WTC11 (cell line): ENCODE data around the gene FHAD1. TPM values are rescaled to one million over a fixed set of nuclear protein-coding genes. Genes with fewer than 3 reads are reported as not detected.
"Not testable (repeated sequence)": the region's sequence is repeated elsewhere in the genome, so short reads cannot be mapped to it uniquely, and the experiment has no call there.

Experiments used
- ATAC-seq: fragments of 200-7000 bp; cut with Tn5 transposase; 2 replicates; pipeline ENCODE4 v1.10.0; 2021; ENCODE audit warnings: mild to moderate bottlenecking, moderate library complexity
- CTCF ChIA-PET: fragments of 300-600 bp; sonication (Branson Sonifier 250); formaldehyde crosslinking; loops from one replicate; lab custom pipeline; 2021; ENCODE audit warnings: antibody characterized with exemption; lab: Charles Lee
- POLR2A ChIA-PET: fragments of 350-600 bp; sonication (Branson Sonifier 250); formaldehyde crosslinking; loops from one replicate; lab custom pipeline; 2021; ENCODE audit warnings: antibody characterized with exemption; lab: Charles Lee
- DNase-seq: peaks from one replicate; pipeline ENCODE4 v3.0.0; 2021; ENCODE audit warnings: low spot score
- H3K27ac Mint-ChIP-seq: 2 replicates; pipeline ENCODE4 v1.8.0; 2021; ENCODE audit warnings: mixed read lengths
- H3K27me3 Mint-ChIP-seq: 2 replicates; pipeline ENCODE4 v1.8.0; 2021; ENCODE audit warnings: low read depth, mild to moderate bottlenecking, moderate library complexity, mixed read lengths
- H3K36me3 Mint-ChIP-seq: 2 replicates; pipeline ENCODE4 v1.8.0; 2021; ENCODE audit warnings: mixed read lengths
- H3K4me1 Mint-ChIP-seq: 2 replicates; pipeline ENCODE4 v1.8.0; 2022; ENCODE audit warnings: mixed read lengths
- H3K4me3 Mint-ChIP-seq: 2 replicates; pipeline ENCODE4 v1.8.0; 2021; ENCODE audit warnings: mild to moderate bottlenecking, moderate library complexity, mixed read lengths
- H3K9me3 Mint-ChIP-seq: 2 replicates; pipeline ENCODE4 v1.8.0; 2021; ENCODE audit warnings: mixed read lengths
- CREB1 ChIP-seq: sonication (generic); formaldehyde crosslinking; IDR thresholded peaks from 2 replicates; pipeline ENCODE4 v1.8.0; 2023; ENCODE audit warnings: mild to moderate bottlenecking, missing genetic modification reagents
- ETV6 ChIP-seq: sonication (generic); formaldehyde crosslinking; IDR thresholded peaks from 2 replicates; pipeline ENCODE4 v1.8.1; 2022; ENCODE audit warnings: mild to moderate bottlenecking, missing genetic modification reagents
- GABPB1 ChIP-seq: sonication (generic); formaldehyde crosslinking; IDR thresholded peaks from 2 replicates; pipeline ENCODE4 v1.8.1; 2023; ENCODE audit warnings: mild to moderate bottlenecking, missing genetic modification reagents
- GTF2I ChIP-seq: fragments of 250-450 bp; sonication (Bioruptor Pico); conservative IDR thresholded peaks from 2 replicates; pipeline ENCODE4 v1.4.0; 2021; ENCODE audit warnings: mild to moderate bottlenecking
- HMGXB4 ChIP-seq: sonication (generic); formaldehyde crosslinking; IDR thresholded peaks from 2 replicates; pipeline ENCODE4 v1.8.1; 2023; ENCODE audit warnings: mild to moderate bottlenecking, moderate library complexity, missing genetic modification reagents
- NFE2L1 ChIP-seq: sonication (generic); formaldehyde crosslinking; IDR thresholded peaks from 2 replicates; pipeline ENCODE4 v1.8.1; 2023; ENCODE audit warnings: missing genetic modification reagents
- NR2C2 ChIP-seq: sonication (generic); formaldehyde crosslinking; IDR thresholded peaks from 2 replicates; pipeline ENCODE4 v1.8.0; 2022; ENCODE audit warnings: mild to moderate bottlenecking, missing genetic modification reagents
- PREB ChIP-seq: sonication (generic); formaldehyde crosslinking; IDR thresholded peaks from 2 replicates; pipeline ENCODE4 v1.8.1; 2022; ENCODE audit warnings: mild to moderate bottlenecking, missing genetic modification reagents, moderate library complexity, borderline replicate concordance
- SMAD3 ChIP-seq: sonication (generic); formaldehyde crosslinking; IDR thresholded peaks from 2 replicates; pipeline ENCODE4 v1.8.0; 2022; ENCODE audit warnings: missing genetic modification reagents, mild to moderate bottlenecking, borderline replicate concordance
- TEAD4 ChIP-seq: sonication (generic); formaldehyde crosslinking; IDR thresholded peaks from 2 replicates; pipeline ENCODE4 v1.8.0; 2022; ENCODE audit warnings: mild to moderate bottlenecking, missing genetic modification reagents
- ZNF232 ChIP-seq: sonication (generic); formaldehyde crosslinking; IDR thresholded peaks from 2 replicates; pipeline ENCODE4 v1.8.0; 2022; ENCODE audit warnings: mild to moderate bottlenecking, missing genetic modification reagents
- ZNF423 ChIP-seq: fragments of 250-450 bp; sonication (Bioruptor Pico); IDR thresholded peaks from 2 replicates; pipeline ENCODE4 v2.1.2; 2022; ENCODE audit warnings: mild to moderate bottlenecking, moderate library complexity
- total RNA-seq: library from RNA; stranded (reverse); gene quantifications from 3 replicates; pipeline ENCODE4 v1.2.3, GENCODE V29; 2021
- TF ChIP-seq, protein P1 (sequence below): sonication (generic); formaldehyde crosslinking; IDR thresholded peaks from 2 replicates; pipeline ENCODE4 v1.8.0; 2022; ENCODE audit warnings: missing genetic modification reagents
- TF ChIP-seq, protein P2 (sequence below): fragments of 250-450 bp; sonication (Bioruptor Pico); conservative IDR thresholded peaks from 2 replicates; pipeline ENCODE4 v1.9.0; 2021; ENCODE audit warnings: mild to moderate bottlenecking

Gene FHAD1
- total RNA-seq, 1 experiment from 2014 or later: 3.0 TPM

DNA sequence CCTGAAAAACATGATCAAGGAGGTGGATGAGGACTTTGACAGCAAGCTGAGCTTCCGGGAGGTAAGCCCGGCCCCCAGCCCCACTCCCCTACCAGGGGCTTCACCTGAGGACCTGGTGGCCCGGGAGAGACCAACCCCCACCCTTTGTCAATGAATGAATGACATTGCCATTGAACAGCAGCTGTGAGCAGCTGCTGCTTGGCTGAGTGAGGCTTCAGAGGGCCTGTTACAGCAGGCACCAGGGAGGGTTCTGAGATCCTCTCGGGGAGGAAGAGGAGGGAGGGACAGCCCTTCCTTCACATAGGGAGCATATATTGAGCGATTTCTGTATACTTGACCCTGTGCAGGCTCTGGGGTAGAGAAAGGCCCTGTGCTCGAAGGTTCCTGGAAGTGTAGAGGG lies 178.9 kb downstream of the FHAD1 start:
- ChIA-PET POLR2A (no interaction called here), CTCF (interaction anchor here (0.6 to 1.6 kb wide), 3 partner anchors 22 to 315 kb away, joined by 3 to 8 read pairs (median 4); no protein-coding TSS in a partner anchor)
- H3K4me1 Mint-ChIP-seq: no peaks in the 10 kb centered on the region
- no peak for TF ChIP-seq CREB1 (CRISPR knock-in tag)
- no peaks in the 10 kb centered on the region; the same call in 1 of the 2 replicates for H3K27me3 Mint-ChIP-seq
- H3K27ac Mint-ChIP-seq: peak overlapping the region; percentile 61; the same call in 1 of the 2 replicates
- peaks cover 2% of the 10 kb centered on the region for H3K9me3 Mint-ChIP-seq
- DNase-seq (no peak), ATAC-seq (no peak)
- H3K36me3 Mint-ChIP-seq: peaks cover 2% of the 10 kb centered on the region
- H3K4me3 Mint-ChIP-seq: no peak overlapping the region

- no peak for ATAC-seq
- Mint-ChIP-seq H3K4me3 (no peak overlapping the region), H3K27me3 (no peaks in the 10 kb centered on the region), H3K27ac (peak overlapping the region; percentile 61; the same call in 1 of the 2 replicates), H3K4me1 (no peaks in the 10 kb centered on the region), H3K36me3 (no peaks in the 10 kb centered on the region), H3K9me3 (no peaks in the 10 kb centered on the region)
- POLR2A ChIA-PET: no interaction called here
- TF ChIP-seq HMGXB4 (CRISPR knock-in tag) (no peak), NFE2L1 (CRISPR knock-in tag) (no peak), TEAD4 (no peak), GTF2I (no peak), ZNF232 (CRISPR knock-in tag) (no peak), SMAD3 (CRISPR knock-in tag) (no peak), ZNF423 (CRISPR knock-in tag) (no peak), GABPB1 (no peak)
- TF ChIP-seq, protein P1, sequence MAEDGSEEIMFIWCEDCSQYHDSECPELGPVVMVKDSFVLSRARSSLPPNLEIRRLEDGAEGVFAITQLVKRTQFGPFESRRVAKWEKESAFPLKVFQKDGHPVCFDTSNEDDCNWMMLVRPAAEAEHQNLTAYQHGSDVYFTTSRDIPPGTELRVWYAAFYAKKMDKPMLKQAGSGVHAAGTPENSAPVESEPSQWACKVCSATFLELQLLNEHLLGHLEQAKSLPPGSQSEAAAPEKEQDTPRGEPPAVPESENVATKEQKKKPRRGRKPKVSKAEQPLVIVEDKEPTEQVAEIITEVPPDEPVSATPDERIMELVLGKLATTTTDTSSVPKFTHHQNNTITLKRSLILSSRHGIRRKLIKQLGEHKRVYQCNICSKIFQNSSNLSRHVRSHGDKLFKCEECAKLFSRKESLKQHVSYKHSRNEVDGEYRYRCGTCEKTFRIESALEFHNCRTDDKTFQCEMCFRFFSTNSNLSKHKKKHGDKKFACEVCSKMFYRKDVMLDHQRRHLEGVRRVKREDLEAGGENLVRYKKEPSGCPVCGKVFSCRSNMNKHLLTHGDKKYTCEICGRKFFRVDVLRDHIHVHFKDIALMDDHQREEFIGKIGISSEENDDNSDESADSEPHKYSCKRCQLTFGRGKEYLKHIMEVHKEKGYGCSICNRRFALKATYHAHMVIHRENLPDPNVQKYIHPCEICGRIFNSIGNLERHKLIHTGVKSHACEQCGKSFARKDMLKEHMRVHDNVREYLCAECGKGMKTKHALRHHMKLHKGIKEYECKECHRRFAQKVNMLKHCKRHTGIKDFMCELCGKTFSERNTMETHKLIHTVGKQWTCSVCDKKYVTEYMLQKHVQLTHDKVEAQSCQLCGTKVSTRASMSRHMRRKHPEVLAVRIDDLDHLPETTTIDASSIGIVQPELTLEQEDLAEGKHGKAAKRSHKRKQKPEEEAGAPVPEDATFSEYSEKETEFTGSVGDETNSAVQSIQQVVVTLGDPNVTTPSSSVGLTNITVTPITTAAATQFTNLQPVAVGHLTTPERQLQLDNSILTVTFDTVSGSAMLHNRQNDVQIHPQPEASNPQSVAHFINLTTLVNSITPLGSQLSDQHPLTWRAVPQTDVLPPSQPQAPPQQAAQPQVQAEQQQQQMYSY: no peak
- TF ChIP-seq, protein P2, sequence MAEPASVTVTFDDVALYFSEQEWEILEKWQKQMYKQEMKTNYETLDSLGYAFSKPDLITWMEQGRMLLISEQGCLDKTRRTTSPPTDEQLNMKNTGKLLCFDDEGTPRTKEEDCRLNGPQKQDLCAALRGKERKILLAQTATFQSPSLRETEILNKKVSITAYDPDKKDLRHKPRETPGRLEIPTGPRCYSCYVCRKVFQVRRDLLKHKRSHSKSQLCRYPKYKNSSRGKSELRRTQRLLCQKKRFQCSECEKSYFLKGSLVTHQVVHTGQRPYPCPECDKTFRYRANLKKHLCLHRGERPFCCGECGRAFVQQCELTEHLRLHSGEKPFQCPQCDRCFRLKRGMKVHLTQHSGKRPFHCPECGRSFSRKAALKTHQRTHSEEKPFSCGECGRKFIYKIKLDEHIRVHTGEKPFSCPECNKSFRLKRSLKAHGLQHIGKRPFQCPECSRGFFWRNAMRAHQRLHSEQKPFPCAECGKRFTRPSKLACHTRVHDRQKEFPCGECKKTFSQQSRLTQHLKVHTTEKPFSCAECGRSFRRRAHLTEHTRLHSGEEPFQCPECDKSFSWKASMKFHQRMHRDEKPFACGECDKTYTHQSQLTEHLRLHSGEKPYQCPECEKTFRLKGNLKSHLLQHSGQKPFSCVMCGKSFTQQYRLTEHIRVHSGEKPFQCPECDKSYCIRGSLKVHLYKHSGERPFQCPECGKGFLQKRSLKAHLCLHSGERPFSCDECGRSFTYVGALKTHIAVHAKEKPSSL: no peak
- CTCF ChIA-PET: interaction anchor here (0.5 to 1.6 kb wide), 4 partner anchors 20 to 316 kb away, joined by 3 to 8 read pairs (median 4); no protein-coding TSS in a partner anchor
- DNase-seq: no peak
Measured at GRCh38 chr1:15426492-15427279, 179.7 kb downstream of the FHAD1 start.

- Mint-ChIP-seq H3K9me3 (no peaks in the 10 kb centered on the region), H3K4me3 (no peak overlapping the region), H3K27me3 (no peaks in the 10 kb centered on the region), H3K4me1 (no peaks in the 10 kb centered on the region), H3K27ac (no peak overlapping the region), H3K36me3 (no peaks in the 10 kb centered on the region)
- DNase-seq (no peak), ATAC-seq (no peak)
- POLR2A ChIA-PET: interaction anchor here (0.6 kb wide), 1 partner anchor 171 kb away, joined by 4 read pairs; no protein-coding TSS in a partner anchor
- CTCF ChIA-PET: interaction anchor here (1.6 kb wide), 1 partner anchor 104 kb away, joined by 8 read pairs; no protein-coding TSS in a partner anchor
- TF ChIP-seq NR2C2 (CRISPR knock-in tag) (no peak), ETV6 (CRISPR knock-in tag) (no peak), PREB (CRISPR knock-in tag) (no peak)
Measured at GRCh38 chr1:15427280-15427666, 180.2 kb downstream of the FHAD1 start.

GRCh38 chr1:15428252-15428651 lies 181.2 kb downstream of the FHAD1 start:
- POLR2A ChIA-PET, H3K9me3 Mint-ChIP-seq, H3K4me3 Mint-ChIP-seq, ATAC-seq, DNase-seq, H3K27ac Mint-ChIP-seq, H3K4me1 Mint-ChIP-seq, H3K36me3 Mint-ChIP-seq, H3K27me3 Mint-ChIP-seq: not testable (repeated sequence)
- CTCF ChIA-PET: interaction anchor here (1.3 to 5.3 kb wide), 2 partner anchors 9 to 104 kb away, joined by 4 to 118 read pairs; no protein-coding TSS in a partner anchor
